ENCODE results near the gene ENPP3. TPM values are rescaled to one million over a fixed set of nuclear protein-coding genes. Genes with fewer than 3 reads are reported as not detected.
A peak's percentile ranks its signal among the peaks of the same experiment; 100 is the strongest.

ENPP3 gene
- total RNA-seq, 1 experiment from 2014 or later: 0.15 TPM

GRCh38 chr6:131784561-131784960 lies 147.5 kb downstream of the ENPP3 start:
- Histone ChIP-seq H2AFZ (ENCODE audit: low read length) (no peak overlapping the region), H4K5ac (ENCODE audit: insufficient read length, low read depth, low read length) (no peak overlapping the region), H3K27me3 (ENCODE audit: insufficient read depth, low read length) (no peaks in the 10 kb centered on the region), H4K91ac (ENCODE audit: insufficient read length, low read depth, low read length) (no peak overlapping the region), H2BK20ac (ENCODE audit: low read depth, low read length, poor library complexity, severe bottlenecking) (peak overlapping the region; percentile 6), H3K9me3 (ENCODE audit: control insufficient read depth, low read depth, low read length) (no peaks in the 10 kb centered on the region), H3K27ac (ENCODE audit: insufficient read length, low read depth, low read length) (no peak overlapping the region), H3K79me1 (ENCODE audit: insufficient read depth, low read depth, low read length, poor library complexity, severe bottlenecking) (no peaks in the 10 kb centered on the region), H3K23me2 (ENCODE audit: insufficient read length, low read depth, low read length, poor library complexity, severe bottlenecking) (no peaks in the 10 kb centered on the region), H4K20me1 (ENCODE audit: control insufficient read depth, insufficient read depth, insufficient read length) (no peaks in the 10 kb centered on the region), H3K14ac (ENCODE audit: insufficient read depth, low read length) (no peak overlapping the region), H3K4me2 (ENCODE audit: insufficient read depth, insufficient read length, low read length) (no peak overlapping the region), H3K18ac (ENCODE audit: insufficient read length, low read depth, low read length) (no peak overlapping the region), H3K23ac (ENCODE audit: insufficient read length, low read depth, low read length) (no peak overlapping the region), H2BK120ac (ENCODE audit: low read depth, low read length, poor library complexity, severe bottlenecking) (no peak overlapping the region), H3T11ph (ENCODE audit: low read length) (no peak overlapping the region), H4K8ac (replicated peaks; ENCODE audit: insufficient read length, low read depth, low read length) (no peak overlapping the region), H2AK5ac (ENCODE audit: insufficient read length, low read length) (no peak overlapping the region), H2BK15ac (ENCODE audit: low read depth, low read length) (no peak overlapping the region), H3K4me1 (ENCODE audit: insufficient read depth, low read length) (no peaks in the 10 kb centered on the region), H3K56ac (ENCODE audit: insufficient read length, low read depth, low read length) (no peak overlapping the region), H2BK5ac (ENCODE audit: insufficient read length, low read length) (no peak overlapping the region), H3K79me2 (ENCODE audit: insufficient read depth, low read length) (no peaks in the 10 kb centered on the region), H3K9ac (ENCODE audit: extremely low read depth, insufficient read length, low read length) (no peak overlapping the region), H2BK12ac (ENCODE audit: insufficient read length, low read depth, low read length) (no peak overlapping the region), H3K4ac (ENCODE audit: low read depth, low read length) (no peak overlapping the region)
- no peaks in the 10 kb centered on the region for H3K36me3 Mint-ChIP-seq (ENCODE audit: insufficient read depth in 1 of 3, low read depth in 3 of 3)
- no peak overlapping the region for H3K27ac Mint-ChIP-seq
- H3K9me3 Mint-ChIP-seq: no peaks in the 10 kb centered on the region
- H3K27me3 Mint-ChIP-seq (ENCODE audit: low read depth): peaks cover 11% of the 10 kb centered on the region
- no peak for TF ChIP-seq CTCF (conservative IDR thresholded peaks at IDR 0.05)
- no peak for DNase-seq
- no CpG with 5 or more reads among the region's 1 CpG for WGBS (ENCODE audit: extremely low coverage, insufficient read length, low lambda C conversion rate)
- peaks cover 0 to 5% of the 10 kb centered on the region in 2 experiments; a peak in 2 of 4 replicates for H3K4me1 Mint-ChIP-seq
- H3K4me3 Mint-ChIP-seq: no peak overlapping the region

Measured in H9 (cell line).